ENCODE measurements around the gene TDRD3.

GRCh38 chr13:60584976-60585375, 188.0 kb downstream of the TDRD3 start:
- TF ChIP-seq CTCF (IDR thresholded peaks at IDR 0.05; ENCODE audit: borderline replicate concordance, extremely low read depth, low read length, poor library complexity, severe bottlenecking) (no peak), EZH2 (IDR thresholded peaks at IDR 0.05; ENCODE audit: borderline replicate concordance, low read depth, low read length, severe bottlenecking) (no peak)

All from DND-41 (cell line).